ENCODE results near the gene ICA1. TPM values are rescaled to one million over a fixed set of nuclear protein-coding genes. Genes with fewer than 3 reads are reported as not detected.

The ICA1 gene
- total RNA-seq, 1 experiment from 2014 or later = 3.2 TPM

- Histone ChIP-seq H3K4me1 (ENCODE audit: insufficient read depth, low read length) (no peaks in the 10 kb centered on the region), H3K9me3 (ENCODE audit: low read length) (no peaks in the 10 kb centered on the region), H4K20me1 (ENCODE audit: low read length) (no peaks in the 10 kb centered on the region), H3K9ac (ENCODE audit: low read length) (no peak overlapping the region), H2AFZ (ENCODE audit: low read length) (no peak overlapping the region), H3F3A (ENCODE audit: low read length, unreplicated experiment) (no peaks in the 10 kb centered on the region), H3K36me3 (ENCODE audit: low read depth, low read length) (no peaks in the 10 kb centered on the region), H3K27ac (ENCODE audit: low read length) (no peak overlapping the region), H3K27me3 (ENCODE audit: low read length) (no peaks in the 10 kb centered on the region), H3K9me2 (replicated peaks; ENCODE audit: low read length) (no peaks in the 10 kb centered on the region), H3K79me2 (ENCODE audit: low read length) (no peaks in the 10 kb centered on the region), H3K4me3 (ENCODE audit: low read length) (no peak overlapping the region), H3K4me2 (ENCODE audit: low read length) (no peak overlapping the region)
- DNase-seq (no peak), ATAC-seq (no peak)
- BruUV-seq (replicated peaks) = no TSS peak
- no peak for TF ChIP-seq EZH2phosphoT487 (IDR thresholded peaks at IDR 0.05; ENCODE audit: borderline replicate concordance, low read length)
- no peak for TF ChIP-seq CTCF (conservative IDR thresholded peaks at IDR 0.05; ENCODE audit: low read depth, low read length)
- no peak for TF ChIP-seq EZH2 (IDR thresholded peaks at IDR 0.05; ENCODE audit: low read length, unreplicated experiment)
- POLR2A ChIA-PET (ENCODE audit: unreplicated experiment) = no interaction called here
- intact Hi-C loops (cut with micrococcal nuclease) = no loop called here
- CTCF ChIA-PET = no interaction called here
Measured at GRCh38 chr7:8176370-8177081, 85.4 kb downstream of the ICA1 start.

GRCh38 chr7:8175929-8176369, 86.0 kb downstream of the ICA1 start:
- Histone ChIP-seq H3K9me2 (replicated peaks; ENCODE audit: low read length) (no peaks in the 10 kb centered on the region), H4K20me1 (ENCODE audit: low read length) (no peaks in the 10 kb centered on the region), H3K36me3 (ENCODE audit: low read depth, low read length) (no peaks in the 10 kb centered on the region), H2AFZ (ENCODE audit: low read length) (no peak overlapping the region), H3K4me1 (ENCODE audit: insufficient read depth, low read length) (no peaks in the 10 kb centered on the region), H3K4me2 (ENCODE audit: low read length) (no peak overlapping the region), H3K27me3 (ENCODE audit: low read length) (no peaks in the 10 kb centered on the region), H3K79me2 (ENCODE audit: low read length) (no peaks in the 10 kb centered on the region), H3K9me3 (ENCODE audit: low read length) (no peaks in the 10 kb centered on the region), H3K27ac (ENCODE audit: low read length) (no peak overlapping the region), H3F3A (ENCODE audit: low read length, unreplicated experiment) (no peaks in the 10 kb centered on the region), H3K4me3 (ENCODE audit: low read length) (no peak overlapping the region), H3K9ac (ENCODE audit: low read length) (no peak overlapping the region)
- no peak for TF ChIP-seq EZH2phosphoT487 (IDR thresholded peaks at IDR 0.05; ENCODE audit: borderline replicate concordance, low read length)
- no peak for TF ChIP-seq CTCF (conservative IDR thresholded peaks at IDR 0.05; ENCODE audit: low read depth, low read length)
- TF ChIP-seq EZH2 (IDR thresholded peaks at IDR 0.05; ENCODE audit: low read length, unreplicated experiment) = no peak
- no peak for DNase-seq
- no peak for ATAC-seq
- POLR2A ChIA-PET (ENCODE audit: unreplicated experiment) = interaction anchor here (0.7 kb wide), 1 partner anchor 27 kb away, joined by 3 read pairs; no protein-coding TSS in a partner anchor
- CTCF ChIA-PET = no interaction called here
- intact Hi-C loops (cut with micrococcal nuclease) = no loop called here
- BruUV-seq (replicated peaks) = no TSS peak

Data from PC-3 (cell line).